Pancreas (tissue), 10 donors: ENCODE measurements around the gene ZNF506. TPM values are rescaled to one million over a fixed set of nuclear protein-coding genes. Genes with fewer than 3 reads are reported as not detected.
A peak's percentile ranks its signal among the peaks of the same experiment; 100 is the strongest.
"Not testable (repeated sequence)": the region's sequence is repeated elsewhere in the genome, so short reads cannot be mapped to it uniquely, and the experiment has no call there.

Experiments used
- ATAC-seq, 4 donors: fragments of 200-7000 bp; cut with Tn5 transposase; one replicate each; pipeline versions ENCODE4 v1.8.0 to v1.9.1; 2020; ENCODE audit warnings: mild to moderate bottlenecking in 4 of 4, moderate library complexity in 4 of 4
- DNase-seq, 6 donors: peaks; one replicate each; pipeline ENCODE4 v3.0.0-alpha.2; 2020
- FAIRE-seq: peaks from 2 replicates; lab custom pipeline; 2012; peaks lifted over from hg19 to GRCh38; lab: Jason Lieb, UNC
- H3K27ac ChIP-seq, 4 donors: fragments of 200-600 bp; sonication (generic); 1 replicate in 3 of 4; 2 replicates in 1 of 4; pipeline versions ENCODE4 v1.5.0 to v1.8.0; 2020
- H3K27me3 ChIP-seq, 4 donors: fragments of 200-600 bp; one replicate each; pipeline ENCODE4 v1.8.0; 2021
- H3K36me3 ChIP-seq, 3 donors: fragments of 200-600 bp; sonication (generic) in 1 of 3; one replicate each; pipeline versions ENCODE4 v1.5.0 to v1.8.0; 2020 to 2021
- H3K4me1 ChIP-seq, 3 donors: fragments of 200-600 bp; one replicate each; pipeline ENCODE4 v1.8.0; 2021
- H3K4me3 ChIP-seq, 4 donors: fragments of 200-600 bp; sonication (generic) in 2 of 4; one replicate each; pipeline versions ENCODE4 v1.5.0 to v1.8.0; 2020 to 2021
- H3K9me3 ChIP-seq, 4 donors: fragments of 200-600 bp; one replicate each; pipeline ENCODE4 v1.8.0; 2021
- CTCF ChIP-seq, 4 donors: fragments of 200-600 bp; sonication (generic) in 3 of 4; IDR thresholded peaks; one replicate each; pipeline versions ENCODE4 v1.5.0 to v1.8.0; 2021; ENCODE audit warnings: antibody characterized with exemption in 4 of 4
- WGBS, 2 donors: extraction: QIAGEN DNeasy Blood & Tissue Kit; methylation state at CpG; one replicate each; pipeline ENCODE4 v1.1.7; 2013; 5-methylcytosine and 5-hydroxymethylcytosine counted together
- intact Hi-C, 3 donors: fragments of 100-400 bp; cut with DNase I; formaldehyde crosslinking; loops; one replicate each; pipeline versions ENCODE4 v1.11.1 to v1.14.2; 2022
- polyA plus RNA-seq, 2 donors: library from polyadenylated mRNA; stranded (reverse); fragments of 200-250 nt; gene quantifications; one replicate each; pipeline ENCODE4 v1.2.3, GENCODE V29; 2013
- total RNA-seq, 6 donors: library from RNA; stranded (reverse); fragmentation: NEBNext Ultra II Directional in 4 of 6; extraction: Animal tissue kit (Norgen Biotek cat#: 25700) in 4 of 6; gene quantifications; one replicate each; pipeline versions ENCODE4 v1.2.1 to v1.2.4, GENCODE V29; 2021 to 2023
- donor health status: healthy with polysubstance abuse.
- donor health status: DM: no; HTN: no; CAD: no; lungs with moderate emphysema.
- donor health status: DM: no; HTN: no; CAD: no.
- donor health status: control.
- donor health status: control.
- donor health status: Bipolar disorder and iron deficiency.
- donor health status: DM: yes; HTN: yes; CAD: no.
- donor health status: DM: no; HTN: no; CAD: no.
- donor health status: DM: no; HTN: no; CAD: no.
- donor health status: DM: yes; HTN: yes; CAD: no.

The ZNF506 gene
- total and polyA plus RNA-seq, 8 donors: 6.1 to 17.2 (median 10.8) TPM

- Histone ChIP-seq H3K36me3 (peaks cover 0 to 3% (median 0%) of the 10 kb centered on the region in 3 donors), H3K4me3 (no peak overlapping the region), H3K27ac (no peak overlapping the region), H3K9me3 (no peaks in the 10 kb centered on the region), H3K27me3 (no peaks in the 10 kb centered on the region), H3K4me1 (peaks cover 0 to 6% (median 1%) of the 10 kb centered on the region in 3 donors)
- WGBS, 2 donors: 83 to 93% methylated on average over 2 of the region's 2 CpGs
- intact Hi-C loops: no loop called here
- TF ChIP-seq CTCF (IDR thresholded peaks at IDR 0.05): no peak
- FAIRE-seq (no peak), ATAC-seq (no peak), DNase-seq (no peak)
These were observed 38.8 kb downstream of the ZNF506 start for GRCh38 chr19:19782783-19783182.

- H3K4me3 ChIP-seq, FAIRE-seq, H3K27me3 ChIP-seq, DNase-seq, H3K9me3 ChIP-seq, H3K36me3 ChIP-seq, H3K27ac ChIP-seq, intact Hi-C loops, ATAC-seq: not testable (repeated sequence)
- 76 to 80% methylated on average over 6 of the region's 6 CpGs for WGBS, 2 donors
- H3K4me1 ChIP-seq: peaks cover 0 to 14% (median 8%) of the 10 kb centered on the region in 3 donors
These were observed 39.8 kb downstream of the ZNF506 start for GRCh38 chr19:19781791-19782190.

GRCh38 chr19:19778666-19779065 lies 42.9 kb downstream of the ZNF506 start:
- ATAC-seq (no peak), DNase-seq (no peak), FAIRE-seq (no peak)
- no peaks in the 10 kb centered on the region for H3K27me3 ChIP-seq
- intact Hi-C loops: no loop called here
- H3K27ac ChIP-seq: no peak overlapping the region
- H3K4me3 ChIP-seq: no peak overlapping the region
- WGBS, 2 donors: 79 to 83% methylated on average over 2 of the region's 2 CpGs
- H3K9me3 ChIP-seq: no peaks in the 10 kb centered on the region
- no peak for TF ChIP-seq CTCF (IDR thresholded peaks at IDR 0.05)
- H3K4me1 ChIP-seq: peaks cover 0 to 22% (median 8%) of the 10 kb centered on the region in 3 donors
- peaks cover 0 to 3% (median 0%) of the 10 kb centered on the region in 3 donors for H3K36me3 ChIP-seq

- DNase-seq (no peak), FAIRE-seq (no peak), ATAC-seq (no peak)
- Histone ChIP-seq H3K36me3 (peaks cover 0 to 3% (median 0%) of the 10 kb centered on the region in 3 donors), H3K27me3 (no peaks in the 10 kb centered on the region), H3K4me1 (peaks cover 0 to 19% (median 8%) of the 10 kb centered on the region in 3 donors), H3K9me3 (no peaks in the 10 kb centered on the region), H3K4me3 (peak overlapping the region in 2 of 4 donors; percentile 50 to 65), H3K27ac (no peak overlapping the region)
- intact Hi-C loops: no loop called here
- WGBS, 2 donors: 72 to 81% methylated on average over 5 of the region's 5 CpGs
- TF ChIP-seq CTCF (IDR thresholded peaks at IDR 0.05): no peak
These were observed 43.9 kb downstream of the ZNF506 start for GRCh38 chr19:19777692-19778091.

GRCh38 chr19:19776206-19777008 lies 45.1 kb downstream of the ZNF506 start:
- intact Hi-C loops: no loop called here
- peak; percentile 96 to 99 (median 98) for DNase-seq
- Histone ChIP-seq H3K36me3 (peaks cover 0 to 3% (median 0%) of the 10 kb centered on the region in 3 donors), H3K9me3 (no peaks in the 10 kb centered on the region), H3K4me1 (peaks cover 0 to 19% (median 8%) of the 10 kb centered on the region in 3 donors), H3K4me3 (peak overlapping the region; percentile 33 to 65 (median 52)), H3K27ac (peak overlapping the region; percentile 80 to 90 (median 84)), H3K27me3 (no peaks in the 10 kb centered on the region)
- ATAC-seq: peak; percentile 96 to 99 (median 97)
- peak; percentile 89 for FAIRE-seq
- peak in 1 of 4 donors; percentile 18 for TF ChIP-seq CTCF (IDR thresholded peaks at IDR 0.05)
- WGBS, 2 donors: 0% methylated on average over 36 of the region's 36 CpGs
